Adrenal gland (tissue), 5 donors: ENCODE data around the gene SLC7A1.

Experiments used
- CTCF ChIP-seq, 6 experiments: fragments of 450-650 bp in 4 of 6; fragments of 200-600 bp in 2 of 6; sonication (generic) in 1 of 6; IDR thresholded peaks; 1 replicate in 5 of 6; 2 replicates in 1 of 6; pipeline versions ENCODE4 v1.5.1 to v1.8.0; 2016 to 2021; ENCODE audit warnings: antibody characterized with exemption in 6 of 6, mild to moderate bottlenecking in 2 of 6, moderate library complexity in 1 of 6
- POLR2A ChIP-seq, 2 donors: fragments of 450-650 bp; IDR thresholded peaks; one replicate each; pipeline ENCODE4 v1.6.1; 2017; ENCODE audit warnings: antibody characterized with exemption in 2 of 2, mild to moderate bottlenecking in 2 of 2, moderate library complexity in 1 of 2
- donor health status: DM: no; HTN: no; CAD: no.

- TF ChIP-seq CTCF (IDR thresholded peaks at IDR 0.05), result peak; percentile 23 to 74 (median 63)
- TF ChIP-seq POLR2A (IDR thresholded peaks at IDR 0.05), result no peak
Observed at GRCh38 chr13:29472332-29472961, 123.0 kb downstream of the SLC7A1 start.
